Right lobe of liver (tissue), 6 donors: ENCODE results near the gene PRDM16. TPM values are rescaled to one million over a fixed set of nuclear protein-coding genes. Genes with fewer than 3 reads are reported as not detected.

Experiments used
- ATAC-seq, 4 donors: fragments of 200-7000 bp; cut with Tn5 transposase; one replicate each; pipeline ENCODE4 v1.9.1; 2020; ENCODE audit warnings: mild to moderate bottlenecking in 4 of 4, moderate library complexity in 4 of 4
- DNase-seq, 3 donors: peaks; one replicate each; pipeline ENCODE4 v3.0.0-alpha.2; 2020
- H3K27ac ChIP-seq, 3 donors: fragments of 200-600 bp; one replicate each; pipeline ENCODE4 v1.8.0; 2022
- H3K27me3 ChIP-seq, 2 donors: fragments of 200-600 bp; one replicate each; pipeline ENCODE4 v1.8.0; 2022
- H3K36me3 ChIP-seq, 4 donors: fragments of 200-600 bp; sonication (generic) in 1 of 4; one replicate each; pipeline versions ENCODE4 v1.5.1 to v1.8.0; 2017 to 2022; ENCODE audit warnings: control low read depth in 1 of 4
- H3K4me1 ChIP-seq, 4 donors: fragments of 200-600 bp; sonication (generic) in 1 of 4; one replicate each; pipeline versions ENCODE4 v1.5.1 to v1.8.0; 2017 to 2022; ENCODE audit warnings: control low read depth in 1 of 4
- H3K4me3 ChIP-seq, 3 donors: fragments of 200-600 bp; one replicate each; pipeline ENCODE4 v1.8.0; 2022
- H3K9me3 ChIP-seq, 4 donors: fragments of 200-600 bp; sonication (generic) in 1 of 4; one replicate each; pipeline versions ENCODE4 v1.5.1 to v1.8.0; 2017 to 2022; ENCODE audit warnings: control low read depth in 1 of 4
- CTCF ChIP-seq, 4 donors: fragments of 200-600 bp in 3 of 4; fragments of 450-650 bp in 1 of 4; IDR thresholded peaks; one replicate each; pipeline versions ENCODE4 v1.5.1 to v1.8.0; 2016 to 2022; ENCODE audit warnings: antibody characterized with exemption in 4 of 4, mild to moderate bottlenecking in 2 of 4
- POLR2A ChIP-seq: fragments of 450-650 bp; IDR thresholded peaks from one replicate; pipeline ENCODE4 v1.6.1; 2017; ENCODE audit warnings: antibody characterized with exemption, mild to moderate bottlenecking
- WGBS: methylation state at CpG from one replicate; pipeline ENCODE4 v1.1.6; 2018; ENCODE audit warnings: low coverage, low lambda C conversion rate; ENCODE audit not compliant: insufficient coverage; ENCODE audit errors: missing lambda C conversion rate; 5-methylcytosine and 5-hydroxymethylcytosine counted together
- intact Hi-C, 2 donors: fragments of 100-400 bp; cut with DNase I; formaldehyde crosslinking; loops; one replicate each; pipeline versions ENCODE4 v1.11.2 to v1.14.1; 2022
- total RNA-seq, 6 experiments: library from RNA; depleted of rRNA in 2 of 6; stranded (reverse); fragments of >200 nt in 2 of 6; fragmentation: NEBNext Ultra II Directional in 3 of 6; extraction: Animal tissue kit (Norgen Biotek cat#: 25700) in 3 of 6; gene quantifications; one replicate each; pipeline versions ENCODE4 v1.1.0 to v1.2.4, GENCODE V29; 2016 to 2023
- donor health status: DM: no; HTN: yes; CAD: no.
- donor health status: DM: no; HTN: no; CAD: no.
- donor health status: DM: no; HTN: no; CAD: no.
- donor health status: DM: no; HTN: yes; CAD: no.
- donor health status: DM: no; HTN: yes; CAD: no.

The PRDM16 gene
- total RNA-seq, 6 experiments from 2014 or later = 0.06 to 0.75 (median 0.28) TPM

GRCh38 chr1:3079381-3080052 is 10.5 kb downstream of the PRDM16 start:
- Histone ChIP-seq H3K36me3 (no peaks in the 10 kb centered on the region), H3K4me3 (no peak overlapping the region), H3K9me3 (no peaks in the 10 kb centered on the region), H3K27me3 (no peaks in the 10 kb centered on the region), H3K27ac (no peak overlapping the region), H3K4me1 (no peaks in the 10 kb centered on the region)
- WGBS = 66% methylated on average over 12 of the region's 18 CpGs
- DNase-seq = no peak
- intact Hi-C loops = no loop called here
- TF ChIP-seq POLR2A (no peak), CTCF (IDR thresholded peaks at IDR 0.05) (no peak)
- no peak for ATAC-seq

GRCh38 chr1:3080053-3080955 is 11.3 kb downstream of the PRDM16 start:
- DNase-seq (no peak), ATAC-seq (no peak)
- Histone ChIP-seq H3K9me3 (no peaks in the 10 kb centered on the region), H3K36me3 (no peaks in the 10 kb centered on the region), H3K27me3 (no peaks in the 10 kb centered on the region), H3K4me1 (no peaks in the 10 kb centered on the region), H3K27ac (no peak overlapping the region), H3K4me3 (no peak overlapping the region)
- TF ChIP-seq POLR2A (no peak), CTCF (IDR thresholded peaks at IDR 0.05) (no peak)
- intact Hi-C loops = no loop called here
- WGBS = 71% methylated on average over 31 of the region's 41 CpGs

GRCh38 chr1:3081171-3081683 is 12.2 kb downstream of the PRDM16 start:
- TF ChIP-seq POLR2A (no peak), CTCF (IDR thresholded peaks at IDR 0.05) (no peak)
- ATAC-seq (no peak), DNase-seq (no peak)
- H3K27ac ChIP-seq = no peak overlapping the region
- H3K4me1 ChIP-seq = no peaks in the 10 kb centered on the region
- WGBS = 100% methylated on average over 1 of the region's 23 CpGs
- H3K27me3 ChIP-seq = no peaks in the 10 kb centered on the region
- intact Hi-C loops = no loop called here
- no peak overlapping the region for H3K4me3 ChIP-seq
- no peaks in the 10 kb centered on the region for H3K9me3 ChIP-seq
- no peaks in the 10 kb centered on the region for H3K36me3 ChIP-seq

- Histone ChIP-seq H3K4me1 (no peaks in the 10 kb centered on the region), H3K4me3 (no peak overlapping the region), H3K36me3 (no peaks in the 10 kb centered on the region), H3K27me3 (no peaks in the 10 kb centered on the region), H3K27ac (no peak overlapping the region), H3K9me3 (no peaks in the 10 kb centered on the region)
- TF ChIP-seq CTCF (IDR thresholded peaks at IDR 0.05) (no peak), POLR2A (no peak)
- WGBS = 60% methylated on average over 1 of the region's 8 CpGs
- intact Hi-C loops = no loop called here
- no peak for ATAC-seq
- DNase-seq = no peak
Observed at GRCh38 chr1:3082051-3082450, 13.0 kb downstream of the PRDM16 start.
